OCI-LY7 (cell line): ENCODE measurements around the gene PALLD.

Experiments
- EZH2phosphoT487 ChIP-seq: fragments of 200-600 bp; sonication (generic); IDR thresholded peaks from 2 replicates; pipeline ENCODE4 v1.6.1; 2018; ENCODE audit warnings: low read depth, borderline replicate concordance, mild to moderate bottlenecking, mixed run types, antibody characterized with exemption, low read length, moderate library complexity, mixed read lengths
- TF ChIP-seq, protein P1 (sequence below): fragments of 200-600 bp; sonication (generic); conservative IDR thresholded peaks from 2 replicates; pipeline ENCODE4 v1.5.1; 2014; ENCODE audit warnings: mild to moderate bottlenecking, antibody characterized with exemption, low read length, moderate library complexity, mixed read lengths

DNA sequence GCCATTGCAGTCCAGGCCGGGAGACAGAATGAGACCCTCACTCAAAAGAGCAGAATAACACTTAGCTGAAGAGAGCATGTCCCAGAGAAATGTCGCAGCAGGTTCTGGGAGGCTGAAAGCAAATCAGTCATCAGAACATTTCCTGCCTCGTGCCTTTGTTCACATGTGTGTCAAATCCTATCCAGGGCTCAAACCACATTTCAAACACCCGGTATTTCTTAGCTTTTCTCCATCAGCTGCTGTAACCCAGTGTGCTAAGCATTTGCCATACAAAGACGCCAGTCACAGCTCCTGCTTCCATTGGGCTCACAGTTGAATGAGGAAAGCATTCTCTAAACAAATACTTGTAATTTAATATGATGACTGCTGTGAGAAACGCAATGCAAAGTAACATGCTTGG lies 6.0 kb downstream of the PALLD start:
- TF ChIP-seq, protein P1, sequence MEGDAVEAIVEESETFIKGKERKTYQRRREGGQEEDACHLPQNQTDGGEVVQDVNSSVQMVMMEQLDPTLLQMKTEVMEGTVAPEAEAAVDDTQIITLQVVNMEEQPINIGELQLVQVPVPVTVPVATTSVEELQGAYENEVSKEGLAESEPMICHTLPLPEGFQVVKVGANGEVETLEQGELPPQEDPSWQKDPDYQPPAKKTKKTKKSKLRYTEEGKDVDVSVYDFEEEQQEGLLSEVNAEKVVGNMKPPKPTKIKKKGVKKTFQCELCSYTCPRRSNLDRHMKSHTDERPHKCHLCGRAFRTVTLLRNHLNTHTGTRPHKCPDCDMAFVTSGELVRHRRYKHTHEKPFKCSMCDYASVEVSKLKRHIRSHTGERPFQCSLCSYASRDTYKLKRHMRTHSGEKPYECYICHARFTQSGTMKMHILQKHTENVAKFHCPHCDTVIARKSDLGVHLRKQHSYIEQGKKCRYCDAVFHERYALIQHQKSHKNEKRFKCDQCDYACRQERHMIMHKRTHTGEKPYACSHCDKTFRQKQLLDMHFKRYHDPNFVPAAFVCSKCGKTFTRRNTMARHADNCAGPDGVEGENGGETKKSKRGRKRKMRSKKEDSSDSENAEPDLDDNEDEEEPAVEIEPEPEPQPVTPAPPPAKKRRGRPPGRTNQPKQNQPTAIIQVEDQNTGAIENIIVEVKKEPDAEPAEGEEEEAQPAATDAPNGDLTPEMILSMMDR: no peak
- TF ChIP-seq EZH2phosphoT487: no peak
